ENCODE results near the gene ST3GAL5. TPM values are rescaled to one million over a fixed set of nuclear protein-coding genes. Genes with fewer than 3 reads are reported as not detected.

ST3GAL5 gene
- total and polyA plus RNA-seq, 12 donors: 2.0 to 11.8 (median 3.8) TPM

DNA sequence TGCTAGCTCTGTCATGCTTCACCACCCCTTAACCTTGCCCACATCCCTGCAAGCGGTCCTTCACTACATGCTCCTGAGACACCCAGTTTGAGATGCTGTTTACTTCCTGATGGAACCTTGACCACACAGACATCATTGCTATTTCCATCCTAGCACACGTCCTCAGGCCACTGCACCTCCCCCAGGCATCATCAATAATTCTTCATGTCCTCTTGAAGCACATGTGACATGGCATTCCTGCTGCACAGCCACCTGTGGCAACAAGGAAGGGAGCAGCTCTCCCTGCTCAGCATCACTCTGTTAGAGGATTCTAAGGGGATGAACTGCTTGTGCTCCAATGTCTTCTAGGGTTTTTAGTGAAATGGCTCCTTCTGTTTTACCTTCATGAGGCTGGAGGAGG is 26.1 kb upstream of the ST3GAL5 start:
- Histone ChIP-seq H3K27ac (no peak overlapping the region), H3K36me3 (no peaks in the 10 kb centered on the region), H3K9me3 (no peaks in the 10 kb centered on the region), H3K27me3 (peaks cover 0 to 8% (median 0%) of the 10 kb centered on the region in 7 donors), H3K4me3 (no peak overlapping the region), H3K4me1 (peaks cover 0 to 9% (median 3%) of the 10 kb centered on the region in 9 donors)
- DNase-seq (no peak), ATAC-seq (no peak)
- intact Hi-C loops (cut with DNase I): no loop called here
- WGBS, 2 donors: 50 to 75% methylated on average over 2 of the region's 2 CpGs
- TF ChIP-seq, protein P1, sequence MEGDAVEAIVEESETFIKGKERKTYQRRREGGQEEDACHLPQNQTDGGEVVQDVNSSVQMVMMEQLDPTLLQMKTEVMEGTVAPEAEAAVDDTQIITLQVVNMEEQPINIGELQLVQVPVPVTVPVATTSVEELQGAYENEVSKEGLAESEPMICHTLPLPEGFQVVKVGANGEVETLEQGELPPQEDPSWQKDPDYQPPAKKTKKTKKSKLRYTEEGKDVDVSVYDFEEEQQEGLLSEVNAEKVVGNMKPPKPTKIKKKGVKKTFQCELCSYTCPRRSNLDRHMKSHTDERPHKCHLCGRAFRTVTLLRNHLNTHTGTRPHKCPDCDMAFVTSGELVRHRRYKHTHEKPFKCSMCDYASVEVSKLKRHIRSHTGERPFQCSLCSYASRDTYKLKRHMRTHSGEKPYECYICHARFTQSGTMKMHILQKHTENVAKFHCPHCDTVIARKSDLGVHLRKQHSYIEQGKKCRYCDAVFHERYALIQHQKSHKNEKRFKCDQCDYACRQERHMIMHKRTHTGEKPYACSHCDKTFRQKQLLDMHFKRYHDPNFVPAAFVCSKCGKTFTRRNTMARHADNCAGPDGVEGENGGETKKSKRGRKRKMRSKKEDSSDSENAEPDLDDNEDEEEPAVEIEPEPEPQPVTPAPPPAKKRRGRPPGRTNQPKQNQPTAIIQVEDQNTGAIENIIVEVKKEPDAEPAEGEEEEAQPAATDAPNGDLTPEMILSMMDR (IDR thresholded peaks at IDR 0.05): no peak

- H3K36me3 ChIP-seq: no peaks in the 10 kb centered on the region
- peaks cover 0 to 9% (median 3%) of the 10 kb centered on the region in 9 donors for H3K4me1 ChIP-seq
- TF ChIP-seq, protein P1 (IDR thresholded peaks at IDR 0.05): no peak
- 72 to 87% methylated on average over 4 of the region's 4 CpGs for WGBS, 2 donors
- H3K27ac ChIP-seq: peak overlapping the region in 1 of 10 donors; percentile 48
- intact Hi-C loops (cut with DNase I): no loop called here
- H3K27me3 ChIP-seq: peaks cover 0 to 13% (median 0%) of the 10 kb centered on the region in 7 donors
- no peak overlapping the region for H3K4me3 ChIP-seq
- peak in 5 of 8 donors; percentile 37 to 86 (median 67) for ATAC-seq
- no peak for DNase-seq
- no peaks in the 10 kb centered on the region for H3K9me3 ChIP-seq
These were observed 25.4 kb upstream of the ST3GAL5 start for GRCh38 chr2:85913884-85914881.

DNA sequence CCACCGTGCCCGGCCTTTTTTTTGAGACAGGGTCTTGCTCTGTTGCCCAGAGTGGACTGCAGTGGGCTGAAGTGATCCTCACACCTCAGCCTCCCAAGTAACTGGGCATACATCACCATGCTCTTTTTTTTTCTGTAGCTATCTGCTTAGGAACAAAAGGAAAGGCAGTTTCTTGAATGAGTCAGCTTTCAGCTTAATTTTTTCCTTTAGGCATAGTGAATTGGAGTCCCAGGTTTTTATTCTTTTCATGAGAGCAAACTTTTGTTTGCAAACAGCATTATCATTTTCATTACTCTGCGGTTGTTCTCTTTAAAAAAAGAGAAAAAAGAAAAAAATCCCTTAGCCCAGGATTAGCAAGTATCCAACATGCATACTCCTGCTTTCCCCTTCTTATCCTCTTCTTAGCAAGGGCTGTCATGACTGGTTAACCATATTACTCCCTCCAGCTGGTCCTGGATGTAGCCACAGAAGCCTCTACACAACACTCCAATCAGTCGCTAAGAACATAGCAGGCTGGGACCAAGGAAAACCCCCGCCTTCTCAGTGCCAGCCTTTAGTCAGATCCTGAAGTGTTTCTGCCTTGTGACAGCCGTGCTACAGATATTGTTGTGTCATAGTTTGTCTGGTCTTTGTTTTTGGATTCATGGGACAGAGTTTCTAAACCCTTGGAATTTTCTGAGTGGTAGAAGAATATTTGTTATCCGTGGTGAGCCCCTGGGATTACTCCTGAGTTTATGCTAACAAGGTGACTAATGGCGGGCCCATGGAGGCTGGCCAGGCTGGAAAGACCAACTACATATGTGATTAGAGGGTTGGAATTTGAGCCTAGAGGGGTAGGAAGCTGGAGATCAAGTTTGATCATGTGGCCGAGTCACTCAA is 23.3 kb upstream of the ST3GAL5 start:
- no peak for DNase-seq
- Histone ChIP-seq H3K9me3 (no peaks in the 10 kb centered on the region), H3K36me3 (no peaks in the 10 kb centered on the region), H3K4me3 (no peak overlapping the region), H3K4me1 (peaks cover 0 to 18% (median 3%) of the 10 kb centered on the region in 9 donors), H3K27ac (peak overlapping the region in 2 of 10 donors; percentile 31 to 47), H3K27me3 (peaks cover 0 to 9% (median 0%) of the 10 kb centered on the region in 7 donors)
- peak in 2 of 8 donors; percentile 48 to 58 for ATAC-seq
- intact Hi-C loops (cut with DNase I): no loop called here
- TF ChIP-seq, protein P1 (IDR thresholded peaks at IDR 0.05): no peak
- 74 to 84% methylated on average over 9 of the region's 9 CpGs for WGBS, 2 donors

DNA sequence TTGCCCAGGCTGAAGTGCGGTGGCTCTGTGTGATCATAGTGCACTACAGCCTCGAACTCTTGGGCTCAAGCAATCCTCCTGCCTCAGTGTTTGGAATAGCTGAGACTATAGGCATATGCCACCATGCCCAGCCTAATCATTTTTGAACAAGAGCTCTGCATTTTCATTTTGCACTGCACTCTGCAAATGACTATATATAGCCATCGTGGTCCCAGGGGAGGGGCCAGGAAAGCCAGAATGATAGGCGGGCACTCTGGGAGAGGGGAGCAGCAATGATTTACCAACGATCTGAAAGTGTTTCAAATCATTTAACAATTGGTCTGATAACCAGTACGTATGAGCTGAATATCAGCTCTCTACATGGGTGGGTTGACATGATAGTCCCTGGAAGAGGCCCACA is 22.3 kb upstream of the ST3GAL5 start:
- WGBS, 2 donors: 68 to 75% methylated on average over 6 of the region's 6 CpGs
- H3K36me3 ChIP-seq: no peaks in the 10 kb centered on the region
- H3K4me3 ChIP-seq: no peak overlapping the region
- H3K27ac ChIP-seq: peak overlapping the region in 2 of 10 donors; percentile 31 to 47
- H3K9me3 ChIP-seq: no peaks in the 10 kb centered on the region
- intact Hi-C loops (cut with DNase I): no loop called here
- TF ChIP-seq, protein P1 (IDR thresholded peaks at IDR 0.05): no peak
- no peak for DNase-seq
- H3K4me1 ChIP-seq: peaks cover 0 to 18% (median 3%) of the 10 kb centered on the region in 9 donors
- ATAC-seq: no peak
- H3K27me3 ChIP-seq: peaks cover 0 to 16% (median 0%) of the 10 kb centered on the region in 7 donors

Measured in heart right ventricle (tissue), 16 donors.